Measurements from ENCODE around the gene GRM8.
A peak's percentile ranks its signal among the peaks of the same experiment; 100 is the strongest.

The GRM8 gene

DNA sequence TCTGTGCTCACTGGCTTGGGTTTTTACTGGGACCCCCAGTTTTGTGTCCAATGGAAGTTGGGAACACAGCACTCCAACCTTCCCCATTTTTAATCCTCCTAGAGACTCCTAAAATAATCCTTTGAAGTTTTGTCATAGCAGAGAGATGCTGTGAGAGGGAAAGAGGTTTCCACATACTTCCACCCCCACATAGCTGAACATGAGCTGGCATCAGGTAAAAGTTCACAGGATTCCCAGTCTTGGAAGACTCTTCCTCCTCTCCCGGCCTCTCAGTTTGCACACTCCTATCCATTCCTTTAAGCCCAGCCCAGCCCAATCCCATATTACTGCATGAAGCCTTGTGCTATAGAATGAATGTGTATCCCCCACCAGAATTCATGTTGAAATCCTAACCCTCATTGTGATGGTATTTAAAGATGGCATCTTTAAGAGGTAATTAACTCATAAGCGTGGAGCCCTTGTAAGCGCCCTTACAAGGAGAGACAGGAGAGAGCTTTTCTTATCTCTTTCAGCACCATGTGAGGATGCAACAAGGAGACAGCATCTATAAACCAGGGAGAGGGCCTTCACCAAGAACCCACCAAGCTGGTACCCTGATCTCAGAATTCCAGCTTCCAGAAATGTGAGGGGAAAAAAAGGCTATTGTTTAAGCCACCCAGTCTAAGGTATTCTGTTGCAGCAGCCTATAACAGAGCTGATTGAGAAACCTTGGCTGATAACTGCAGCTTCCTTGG is 22.4 kb downstream of the GRM8 start:
- DNase-seq = no peak

DNA sequence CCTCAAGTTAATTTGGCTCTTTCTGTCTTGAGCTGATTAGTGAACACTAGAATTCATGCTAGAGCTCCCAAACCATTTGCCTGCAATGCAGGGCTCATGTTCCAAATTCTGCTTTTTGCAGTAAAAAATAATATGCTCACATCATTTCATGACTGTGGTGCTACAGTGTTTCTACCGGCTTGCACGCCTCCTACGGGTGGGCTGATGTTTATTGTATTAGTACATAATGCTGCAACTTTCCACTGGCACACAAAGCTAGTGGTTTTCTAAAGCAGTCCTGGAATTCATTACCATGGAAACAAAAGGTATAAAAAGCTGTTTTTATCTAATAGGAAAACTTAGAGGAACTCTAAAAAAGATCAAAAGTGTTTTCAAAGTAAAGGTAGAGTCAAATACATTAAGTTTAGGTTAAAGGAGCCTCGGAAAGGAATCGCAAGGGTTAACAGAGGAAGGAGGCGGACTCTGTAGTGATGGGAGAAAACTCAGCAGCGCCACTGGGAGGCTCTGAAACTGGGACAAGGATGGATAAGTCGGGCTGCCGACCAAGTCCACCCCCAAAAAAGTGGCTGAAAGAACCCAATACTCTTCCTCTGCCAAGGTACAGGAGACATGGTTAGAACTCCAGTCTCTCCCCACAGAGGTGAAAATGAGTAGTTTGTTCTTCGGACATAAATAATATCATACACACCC is 25.9 kb downstream of the GRM8 start:
- no peak for DNase-seq

DNA sequence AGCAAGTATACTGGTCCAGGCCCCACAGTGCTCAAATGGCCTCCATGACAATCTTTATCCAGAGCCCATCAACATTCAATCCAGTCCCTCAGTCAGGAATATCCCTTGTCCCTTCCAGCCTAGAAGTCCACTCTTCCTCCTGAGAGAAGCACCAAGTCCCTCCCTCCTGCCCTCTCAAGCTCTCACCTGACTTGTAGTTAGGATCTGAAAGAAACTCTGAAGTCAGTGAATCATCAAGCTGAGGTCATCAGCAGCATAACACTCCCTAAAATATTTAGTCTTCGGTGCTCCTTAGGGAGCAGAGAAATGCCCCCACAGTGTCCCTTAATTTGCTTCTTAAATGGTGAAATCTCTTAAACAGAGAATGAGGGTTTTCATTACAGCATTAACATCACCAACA is 31.0 kb downstream of the GRM8 start:
- no peak for DNase-seq

DNA sequence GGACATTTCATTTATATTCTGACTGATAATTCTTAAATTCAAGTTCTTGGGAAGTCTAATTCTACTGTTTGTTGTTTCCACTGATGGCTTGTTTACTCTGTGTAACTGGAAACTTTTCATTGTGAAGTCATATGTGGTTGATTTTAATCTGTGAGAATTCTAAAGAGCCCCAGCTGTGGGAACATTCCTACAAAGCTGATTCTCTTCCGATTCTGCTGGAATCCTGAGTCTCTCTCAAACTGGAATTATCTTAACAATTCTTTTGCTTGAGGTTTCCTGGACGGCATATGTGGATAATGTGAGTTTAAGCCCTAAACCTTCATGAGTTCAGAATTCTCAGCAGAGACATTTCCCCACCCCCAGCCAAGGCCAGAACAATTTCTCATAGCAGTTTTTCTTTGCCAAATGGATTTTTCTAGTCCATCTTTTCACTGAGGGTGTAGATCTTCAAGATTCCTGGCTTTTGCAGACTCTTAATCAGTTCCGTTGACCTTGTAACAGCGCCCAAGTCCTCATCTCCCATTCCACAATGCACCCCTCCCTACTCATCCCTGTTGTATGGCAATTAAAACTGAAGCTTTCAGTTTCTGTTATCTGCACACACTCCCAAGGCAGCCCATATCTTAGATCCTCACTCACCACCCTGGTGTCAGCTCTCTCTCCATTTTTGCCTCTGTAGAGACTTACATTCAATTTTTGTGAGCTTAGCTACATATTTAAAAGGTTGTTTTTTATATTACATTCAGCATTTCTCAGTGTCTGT is 37.6 kb downstream of the GRM8 start:
- DNase-seq = no peak

DNA sequence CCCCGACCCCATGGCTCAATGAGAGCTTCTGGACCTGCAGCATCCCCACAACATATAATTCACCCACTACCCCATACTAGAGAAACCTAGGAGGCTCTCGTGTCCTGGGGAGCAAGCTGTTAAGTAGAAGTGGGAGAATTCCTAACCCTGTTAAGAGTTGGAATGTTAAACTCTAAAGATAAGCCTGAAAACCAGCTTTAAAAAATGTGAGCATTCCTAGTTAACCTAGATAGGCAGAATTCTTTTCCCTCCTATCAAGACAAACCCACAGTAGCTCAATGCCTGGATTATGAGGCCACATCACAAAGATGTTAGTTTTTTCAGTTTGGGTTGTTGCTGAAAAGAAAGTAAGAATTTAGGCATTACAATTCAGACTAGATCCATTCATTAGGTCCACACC is 42.9 kb downstream of the GRM8 start:
- no peak for DNase-seq

DNA sequence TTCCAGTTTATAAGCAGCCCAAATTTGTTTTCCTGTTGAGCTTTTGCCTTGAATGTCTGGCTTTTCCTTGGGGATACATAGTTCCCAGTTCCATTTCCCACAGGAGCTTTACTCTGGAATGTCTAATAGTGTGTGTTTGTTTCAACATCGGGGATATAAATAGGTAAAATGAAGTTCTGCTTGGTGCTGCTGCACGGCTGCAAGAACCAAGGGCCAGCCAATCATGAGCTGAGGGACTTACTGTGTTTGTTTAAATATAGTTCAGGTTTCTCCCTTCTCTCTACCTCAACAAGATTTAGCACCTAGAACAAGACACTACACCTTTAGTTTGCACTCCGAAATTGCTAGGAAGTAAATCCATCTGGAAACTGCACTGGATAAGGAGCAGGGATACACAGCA is 43.9 kb downstream of the GRM8 start:
- DNase-seq = no peak

DNA sequence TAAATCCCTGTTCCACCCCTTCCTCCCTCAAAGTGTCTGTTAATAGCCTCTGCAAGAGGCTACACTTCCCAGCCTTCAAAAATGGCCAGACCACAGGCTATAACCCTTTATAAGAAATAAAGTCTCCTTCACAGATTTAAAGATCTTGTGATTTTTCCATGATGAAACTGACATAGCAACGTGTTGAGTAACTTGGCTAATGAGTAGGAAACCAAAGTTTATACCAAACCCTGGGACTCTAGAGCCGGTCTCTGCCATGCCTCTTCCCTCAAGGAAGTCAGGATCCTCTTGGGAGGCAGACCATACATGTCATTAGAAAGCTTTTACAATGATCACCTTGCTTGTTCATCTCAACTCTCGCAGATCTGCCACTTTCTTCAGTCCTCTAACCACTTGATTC is 44.4 kb downstream of the GRM8 start:
- DNase-seq = no peak

DNA sequence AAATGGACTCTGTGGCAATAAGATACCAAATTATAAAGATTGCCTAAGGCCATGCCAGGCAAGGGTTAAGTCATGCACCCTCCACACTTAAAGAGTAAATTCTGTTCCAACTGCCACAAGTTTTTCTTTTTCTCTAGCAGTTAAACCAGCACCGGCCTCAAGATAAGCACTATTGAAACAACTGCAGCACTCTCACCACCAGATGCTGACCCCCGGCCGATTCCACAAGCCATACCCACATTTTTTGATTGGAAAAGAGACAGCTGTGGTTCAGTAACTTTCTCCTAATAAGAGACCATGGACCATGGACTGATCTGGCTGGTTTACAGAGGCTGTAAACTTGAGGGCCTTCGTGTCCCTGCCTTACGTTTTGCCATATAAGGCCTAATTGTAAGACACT is 44.9 kb downstream of the GRM8 start:
- DNase-seq = no peak

DNA sequence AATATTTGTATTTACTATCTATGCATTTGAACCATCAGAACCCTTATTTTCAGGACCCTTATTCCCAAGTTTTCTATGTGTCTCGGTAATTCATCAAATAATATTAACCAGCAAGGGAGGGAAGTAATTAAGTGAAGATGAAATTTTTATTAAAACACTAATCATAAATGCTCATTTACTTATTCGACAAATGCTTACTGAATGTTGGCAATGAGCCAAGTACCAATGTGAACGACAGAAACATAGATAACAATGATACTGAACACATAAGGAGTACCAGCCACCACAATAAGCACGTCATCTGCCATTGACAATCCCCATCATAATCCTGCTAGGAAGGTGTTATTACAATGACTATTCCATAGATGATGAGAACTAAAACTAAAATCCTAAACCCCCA is 45.5 kb downstream of the GRM8 start:
- no peak for DNase-seq

DNA sequence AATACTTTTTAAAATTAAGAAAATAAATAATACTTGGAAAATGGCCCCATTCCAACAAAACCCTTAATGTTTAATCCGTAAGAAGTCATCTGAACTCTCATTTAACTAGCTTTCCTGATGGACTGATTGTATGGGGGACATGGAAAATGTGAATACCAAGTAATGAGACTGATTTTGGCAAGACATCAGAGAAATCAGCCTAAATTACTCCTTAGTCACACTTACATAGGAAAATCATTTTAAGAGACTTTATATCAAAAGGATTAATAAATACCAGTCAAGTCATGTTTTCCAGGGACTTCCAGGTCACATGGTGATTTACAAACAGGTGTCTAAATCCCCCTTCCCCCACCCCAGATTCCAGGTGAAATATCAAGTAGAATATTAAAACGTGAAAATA is 58.2 kb downstream of the GRM8 start:
- DNase-seq = peak; percentile 68

DNA sequence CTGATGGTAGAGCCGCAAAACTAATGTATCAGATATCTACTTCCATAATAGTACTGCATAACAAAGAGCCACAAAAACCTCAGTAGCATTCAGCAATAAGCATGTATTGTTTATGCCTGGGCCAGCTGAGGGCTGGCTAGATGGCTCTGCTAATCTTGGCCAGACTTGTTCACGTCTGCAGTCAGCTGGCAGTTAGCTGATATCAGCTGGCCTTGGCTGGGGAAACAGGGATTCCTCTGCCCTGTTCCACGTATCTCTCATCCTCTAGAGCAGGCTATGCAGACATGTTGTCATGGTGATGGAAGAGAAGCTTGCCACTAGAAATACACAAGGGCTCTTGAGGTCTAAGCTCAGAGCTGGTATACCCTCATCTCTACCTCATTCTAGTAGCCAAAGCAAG is 62.9 kb downstream of the GRM8 start:
- peak; percentile 96 for DNase-seq

DNA sequence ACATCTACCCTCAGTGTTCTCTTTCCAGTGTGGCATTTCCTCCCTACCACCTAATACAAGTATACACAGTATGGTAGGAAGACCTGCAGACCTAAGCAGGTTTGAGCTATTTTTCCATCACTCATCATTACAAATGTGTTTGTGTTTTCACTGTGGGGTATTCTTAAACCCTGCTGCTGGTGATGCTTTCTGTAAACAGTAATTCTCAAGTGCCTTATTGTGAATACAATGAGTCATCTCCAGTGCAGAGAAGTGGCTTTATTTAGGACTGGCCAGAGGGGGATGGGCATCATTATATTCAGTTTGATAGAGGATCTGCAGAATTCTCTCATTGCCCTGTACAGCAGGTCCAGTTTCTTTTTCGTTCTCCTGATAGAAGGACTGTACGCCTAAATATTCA is 63.7 kb downstream of the GRM8 start:
- peak; percentile 85 for DNase-seq

DNA sequence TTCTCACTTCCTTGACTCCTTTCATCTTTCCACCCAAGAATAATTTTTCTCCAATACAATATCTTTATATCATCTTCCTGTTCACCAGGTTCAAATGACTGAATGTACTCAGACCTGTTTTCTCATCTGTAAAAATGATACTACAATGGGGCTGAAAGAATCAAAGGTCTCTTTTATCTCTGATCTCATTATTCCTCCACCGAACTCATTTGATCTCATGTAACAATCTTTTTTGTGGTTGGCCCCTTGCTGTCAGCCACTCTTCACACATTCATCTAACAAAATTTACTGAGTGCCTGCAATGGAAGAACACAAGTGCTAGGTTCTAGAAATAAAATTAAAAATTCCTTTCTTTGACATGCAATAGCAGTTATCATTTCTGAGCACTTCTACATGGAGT is 65.0 kb downstream of the GRM8 start:
- no peak for DNase-seq

DNA sequence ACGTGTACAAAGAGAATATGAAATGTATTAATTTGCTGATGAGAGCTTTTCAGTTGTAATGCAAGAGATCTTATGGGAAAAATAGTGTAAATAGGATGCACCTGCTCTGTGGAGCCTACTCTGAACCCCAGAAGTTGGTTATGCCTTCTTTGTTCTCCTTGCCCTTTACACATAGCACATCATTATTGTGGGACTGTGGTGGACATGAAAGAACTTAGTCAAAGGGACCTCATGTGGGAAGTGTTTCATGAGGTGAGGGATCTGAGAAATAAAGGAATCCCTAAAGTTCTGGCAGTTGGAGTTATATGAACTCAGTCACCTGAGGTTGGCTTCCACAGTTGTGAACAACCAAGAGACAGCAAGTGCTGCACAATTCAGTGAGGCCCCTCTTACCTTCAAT is 66.1 kb downstream of the GRM8 start:
- DNase-seq = no peak

DNA sequence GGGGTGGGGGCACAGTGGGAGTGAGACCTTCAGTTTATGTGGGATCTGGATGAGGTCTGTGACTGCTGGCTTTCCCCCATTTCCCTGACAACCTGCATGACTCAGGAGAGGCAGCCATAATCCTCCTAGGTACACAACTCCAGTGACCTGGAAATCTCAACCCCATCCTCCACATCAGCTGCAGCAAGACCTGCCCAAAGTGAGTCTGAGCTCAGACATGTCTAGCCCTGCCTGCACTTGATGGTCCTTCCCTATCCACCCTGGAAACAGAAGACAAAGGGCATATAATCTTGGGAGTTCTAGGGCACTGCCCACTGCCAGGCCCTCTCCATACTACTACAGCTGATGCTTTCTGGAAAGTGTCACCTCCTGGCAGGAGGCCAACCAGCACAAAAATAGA is 75.6 kb downstream of the GRM8 start:
- peak; percentile 38 for DNase-seq

DNA sequence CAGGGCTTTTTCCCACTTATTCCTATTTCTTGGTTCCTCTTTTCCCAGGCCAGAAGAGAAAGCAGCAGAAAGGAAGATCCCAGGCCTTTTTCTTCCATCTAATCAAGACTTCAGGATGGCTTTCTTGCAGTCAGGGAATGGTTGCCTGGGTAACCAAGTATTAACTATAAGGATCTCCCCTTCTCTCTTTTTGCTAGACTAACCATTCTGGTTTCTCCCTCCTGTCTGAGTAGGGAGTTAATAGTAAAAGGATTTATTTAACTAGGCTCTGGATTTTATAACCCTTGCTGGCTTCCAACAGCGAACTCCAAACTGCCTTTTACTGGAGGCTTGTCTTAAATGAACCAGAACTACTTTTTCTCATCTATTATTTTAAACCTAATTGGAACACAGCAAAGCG is 90.4 kb downstream of the GRM8 start:
- no peak for DNase-seq

DNA sequence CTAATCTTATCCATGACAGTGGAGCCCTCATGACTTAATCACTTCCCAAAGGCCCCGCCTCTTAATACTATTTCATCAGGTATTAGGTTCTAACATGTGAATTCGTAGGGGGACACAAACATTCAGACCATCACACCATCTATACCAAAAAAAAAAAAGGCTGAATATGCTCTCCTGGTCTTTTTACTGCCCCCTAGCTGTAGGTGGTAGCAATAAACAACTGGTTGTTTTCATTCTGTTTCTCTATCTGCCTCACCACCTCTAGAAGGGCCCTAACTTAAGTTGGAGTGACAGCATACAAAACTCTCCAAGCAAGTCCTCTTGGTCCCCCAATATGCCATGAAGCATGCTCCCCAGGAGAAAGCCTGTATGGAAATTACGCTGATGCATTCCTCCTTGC is 94.1 kb downstream of the GRM8 start:
- DNase-seq = peak; percentile 17

DNA sequence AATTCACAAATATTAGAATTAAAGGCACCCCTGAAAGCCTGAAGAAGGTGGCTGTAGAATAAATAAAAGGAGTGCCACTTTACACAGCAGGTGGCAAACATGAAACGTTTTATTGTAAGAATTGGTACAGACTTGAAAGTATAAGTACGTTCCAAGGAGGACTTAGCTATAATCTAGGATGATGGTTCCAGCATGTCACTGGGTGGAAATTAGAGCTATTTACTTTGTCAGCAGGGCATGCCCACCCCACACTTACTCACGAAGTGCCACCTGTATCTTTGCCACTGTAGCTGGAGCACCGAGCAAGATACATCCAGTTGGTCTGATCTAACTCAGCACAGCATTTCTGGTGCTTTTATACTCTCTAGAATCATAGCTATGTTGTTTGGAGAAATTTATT is 97.8 kb downstream of the GRM8 start:
- no peak for DNase-seq

DNA sequence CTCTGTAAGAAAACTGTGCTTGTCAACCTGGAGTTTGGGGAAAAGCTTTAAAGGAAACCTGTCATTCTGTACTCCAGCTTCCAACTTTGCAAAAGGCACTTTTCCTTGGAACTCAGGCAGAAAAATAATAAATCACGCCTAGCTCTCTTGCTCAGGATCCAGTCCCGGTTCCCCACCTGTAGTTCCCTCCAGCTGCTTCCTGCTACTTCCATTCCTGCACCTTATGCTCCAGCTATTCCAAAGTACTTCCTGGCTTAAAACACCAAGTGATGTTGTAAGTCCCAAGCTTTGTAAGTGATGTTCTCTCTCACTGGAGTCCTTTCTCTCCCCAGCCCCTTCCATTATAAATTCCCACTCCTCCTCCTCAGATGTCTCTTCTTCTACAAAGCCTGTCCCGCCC is 98.6 kb downstream of the GRM8 start:
- DNase-seq = no peak

DNA sequence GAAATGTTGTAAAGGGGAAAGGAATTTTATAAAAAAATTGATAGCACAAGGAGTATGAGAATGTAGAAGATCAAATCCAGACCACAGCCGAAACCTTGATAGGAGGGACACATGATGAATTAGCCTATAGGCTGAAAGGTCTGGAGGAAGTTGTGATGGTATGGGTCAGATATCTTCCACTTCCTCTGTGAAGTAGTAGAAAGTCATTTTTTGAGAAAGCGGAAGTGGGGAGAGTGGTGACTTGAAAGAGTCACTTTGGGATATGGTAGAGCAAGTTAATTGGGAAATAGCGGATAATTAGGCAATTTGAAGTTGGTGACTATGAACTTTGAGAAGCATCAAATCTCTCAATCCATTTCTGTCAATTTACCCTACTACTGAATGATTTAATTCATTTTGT is 99.4 kb downstream of the GRM8 start:
- no peak for DNase-seq

DNA sequence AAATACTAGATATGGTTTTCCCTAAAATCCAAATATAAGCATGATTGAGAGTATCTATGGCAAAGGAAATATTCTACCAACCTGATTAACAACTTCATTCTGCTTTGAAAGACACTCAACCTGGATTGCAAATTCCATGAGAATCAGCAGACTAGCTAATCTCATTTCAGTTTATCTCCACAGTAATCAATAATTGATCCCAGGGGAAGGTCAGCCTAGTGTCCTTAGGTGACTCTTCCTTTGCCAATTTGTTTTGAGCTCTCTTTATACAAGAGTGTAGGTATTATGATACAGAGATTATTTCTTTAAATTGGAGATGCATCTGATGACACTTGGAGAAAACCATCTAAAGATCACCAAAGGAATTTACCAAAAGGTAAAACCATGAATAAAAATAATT is 100.3 kb downstream of the GRM8 start:
- DNase-seq = no peak

DNA sequence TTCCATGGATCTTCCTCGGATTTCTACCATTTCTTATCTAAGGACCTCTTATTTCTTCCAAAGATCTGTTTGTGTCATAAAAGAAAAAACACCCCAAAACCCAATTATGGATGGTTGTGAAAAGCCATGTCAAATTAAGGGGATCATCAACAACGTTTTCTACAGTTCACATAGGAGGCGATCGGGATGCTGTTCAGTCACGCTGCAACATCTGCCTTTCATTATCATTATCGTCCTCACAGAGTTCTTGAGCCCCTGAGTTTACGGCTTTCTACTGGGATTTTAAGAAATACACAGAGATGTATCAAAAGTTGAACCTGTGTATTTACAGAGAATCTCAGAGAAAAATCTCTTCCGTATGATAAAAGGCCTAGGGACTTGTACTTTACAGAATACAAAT is 101.4 kb downstream of the GRM8 start:
- DNase-seq = no peak

DNA sequence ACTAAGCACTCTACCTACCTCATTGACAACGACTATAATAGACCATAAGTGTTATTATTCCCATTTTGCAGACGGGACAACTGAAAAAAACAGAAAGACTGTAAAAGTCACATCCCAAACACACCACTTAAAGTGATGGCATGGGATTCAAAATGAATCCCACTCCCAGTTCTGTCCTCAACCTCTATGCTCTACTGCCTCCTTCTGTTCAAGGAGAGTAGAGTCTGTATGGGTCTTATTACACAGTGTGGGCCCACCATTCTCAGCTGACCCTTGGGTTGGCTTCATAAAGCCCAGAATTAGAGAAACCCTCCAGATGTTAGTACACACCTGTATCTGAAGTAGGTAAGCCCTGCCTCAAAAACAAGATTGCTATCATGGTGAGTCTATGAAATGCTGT is 102.2 kb downstream of the GRM8 start:
- no peak for DNase-seq
